Type B pancreatic cell (in vitro differentiated cells): ENCODE data around the gene TMCO5A. TPM values are rescaled to one million over a fixed set of nuclear protein-coding genes. Genes with fewer than 3 reads are reported as not detected.

Source experiments
- DNase-seq: peaks from one replicate; pipeline ENCODE4 v3.0.0; 2021; ENCODE audit warnings: mixed read lengths; ENCODE audit not compliant: unreplicated experiment; ENCODE audit errors: extremely low spot score
- H3K27ac Mint-ChIP-seq: 2 replicates; pipeline ENCODE4 v1.8.0; 2021; ENCODE audit warnings: mild to moderate bottlenecking, mixed read lengths
- H3K27me3 Mint-ChIP-seq: 2 replicates; pipeline ENCODE4 v1.8.0; 2021; ENCODE audit warnings: mixed read lengths
- H3K36me3 Mint-ChIP-seq: 2 replicates; pipeline ENCODE4 v1.8.0; 2021; ENCODE audit warnings: mixed read lengths
- H3K4me1 Mint-ChIP-seq: one replicate; pipeline ENCODE4 v1.8.0; 2021; ENCODE audit warnings: mixed read lengths; ENCODE audit not compliant: unreplicated experiment
- H3K4me3 Mint-ChIP-seq: 2 replicates; pipeline ENCODE4 v1.8.0; 2021; ENCODE audit warnings: mild to moderate bottlenecking, mixed read lengths
- H3K9me3 Mint-ChIP-seq: 2 replicates; pipeline ENCODE4 v1.8.0; 2021; ENCODE audit warnings: mixed read lengths
- CTCF ChIP-seq: fragments of 200-600 bp; sonication (generic); conservative IDR thresholded peaks from 2 replicates; pipeline ENCODE4 v1.5.0; 2021; ENCODE audit warnings: antibody characterized with exemption, mild to moderate bottlenecking
- total RNA-seq: library from RNA; stranded (reverse); gene quantifications from 2 replicates; pipeline ENCODE4 v1.2.1, GENCODE V29; 2021; ENCODE audit warnings: low replicate concordance

TMCO5A gene
- total RNA-seq, 1 donor from 2014 or later = not detected

- Mint-ChIP-seq H3K4me3 (no peak overlapping the region), H3K4me1 (peaks cover 15% of the 10 kb centered on the region), H3K36me3 (no peaks in the 10 kb centered on the region), H3K27ac (no peak overlapping the region), H3K9me3 (no peaks in the 10 kb centered on the region), H3K27me3 (no peaks in the 10 kb centered on the region)
- no peak for DNase-seq
- TF ChIP-seq CTCF = no peak
These were observed 36.1 kb upstream of the TMCO5A start for GRCh38 chr15:37898362-37898761.

GRCh38 chr15:37900326-37901221, 33.9 kb upstream of the TMCO5A start:
- H3K36me3 Mint-ChIP-seq = no peaks in the 10 kb centered on the region
- H3K4me3 Mint-ChIP-seq = no peak overlapping the region
- H3K9me3 Mint-ChIP-seq = no peaks in the 10 kb centered on the region
- no peak for DNase-seq
- H3K4me1 Mint-ChIP-seq = peaks cover 15% of the 10 kb centered on the region
- TF ChIP-seq CTCF = no peak
- H3K27me3 Mint-ChIP-seq = no peaks in the 10 kb centered on the region
- H3K27ac Mint-ChIP-seq = no peak overlapping the region

DNA sequence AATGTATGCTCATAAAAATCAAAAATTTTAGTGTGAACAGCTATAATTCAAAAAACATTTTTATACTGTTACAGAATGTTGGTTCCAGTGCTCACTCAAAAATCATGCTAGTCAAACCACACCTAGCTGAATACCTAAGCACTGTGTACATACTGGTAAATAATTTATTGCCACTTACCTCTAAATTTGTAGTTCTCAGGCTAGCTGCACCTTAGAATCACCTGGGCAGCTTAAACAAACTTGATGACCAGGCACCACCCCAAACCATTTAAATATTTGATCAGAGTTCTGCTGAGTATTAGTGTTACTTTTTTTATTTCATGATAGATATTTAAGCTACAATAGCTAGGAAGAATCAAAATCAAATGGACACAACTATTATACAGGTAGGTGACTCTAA, 32.3 kb upstream of the TMCO5A start:
- H3K27me3 Mint-ChIP-seq = no peaks in the 10 kb centered on the region
- no peaks in the 10 kb centered on the region for H3K36me3 Mint-ChIP-seq
- H3K4me1 Mint-ChIP-seq = peaks cover 15% of the 10 kb centered on the region
- DNase-seq = no peak
- peak overlapping the region; percentile 36 for H3K27ac Mint-ChIP-seq
- no peak for TF ChIP-seq CTCF
- H3K4me3 Mint-ChIP-seq = no peak overlapping the region
- no peaks in the 10 kb centered on the region for H3K9me3 Mint-ChIP-seq

- Mint-ChIP-seq H3K27me3 (no peaks in the 10 kb centered on the region), H3K4me1 (peaks cover 21% of the 10 kb centered on the region), H3K27ac (no peak overlapping the region), H3K4me3 (no peak overlapping the region), H3K36me3 (no peaks in the 10 kb centered on the region), H3K9me3 (no peaks in the 10 kb centered on the region)
- no peak for DNase-seq
- no peak for TF ChIP-seq CTCF
These were observed 30.4 kb upstream of the TMCO5A start for GRCh38 chr15:37903919-37904625.

- H3K27ac Mint-ChIP-seq = no peak overlapping the region
- DNase-seq = no peak
- H3K36me3 Mint-ChIP-seq = no peaks in the 10 kb centered on the region
- no peak for TF ChIP-seq CTCF
- H3K27me3 Mint-ChIP-seq = no peaks in the 10 kb centered on the region
- H3K4me3 Mint-ChIP-seq = no peak overlapping the region
- peaks cover 6% of the 10 kb centered on the region for H3K4me1 Mint-ChIP-seq
- no peaks in the 10 kb centered on the region for H3K9me3 Mint-ChIP-seq
These were observed 27.3 kb upstream of the TMCO5A start for GRCh38 chr15:37907136-37907535.
